ENCODE measurements around the gene GLI3.

- no peak for TF ChIP-seq CTCF (IDR thresholded peaks at IDR 0.05)
- no peak for TF ChIP-seq POLR2A (IDR thresholded peaks at IDR 0.05)
Observed at GRCh38 chr7:42262964-42263363, 26.0 kb upstream of the GLI3 start.

All from adrenal gland (tissue), 5 donors.